Duodenal mucosa (tissue), 2 donors: Measurements from ENCODE around the gene SHLD1.
"Not testable (repeated sequence)": the region's sequence is repeated elsewhere in the genome, so short reads cannot be mapped to it uniquely, and the experiment has no call there.

Experiments
- H3K27ac ChIP-seq: one replicate; pipeline ENCODE4 v1.7.0; 2013; ENCODE audit warnings: low read depth, low read length
- H3K27me3 ChIP-seq, 2 donors: one replicate each; pipeline ENCODE4 v1.7.0; 2013; ENCODE audit warnings: low read length in 2 of 2, control low read depth in 1 of 2; ENCODE audit not compliant: insufficient read depth in 2 of 2, control insufficient read depth in 1 of 2
- H3K36me3 ChIP-seq, 2 donors: one replicate each; pipeline ENCODE4 v1.7.0; 2013; ENCODE audit warnings: low read length in 2 of 2, control low read depth in 1 of 2; ENCODE audit not compliant: insufficient read depth in 2 of 2, control insufficient read depth in 1 of 2
- H3K4me1 ChIP-seq, 2 donors: one replicate each; pipeline ENCODE4 v1.7.0; 2013; ENCODE audit warnings: low read length in 2 of 2, control low read depth in 1 of 2; ENCODE audit not compliant: insufficient read depth in 2 of 2, control insufficient read depth in 1 of 2
- H3K4me3 ChIP-seq, 2 donors: one replicate each; pipeline ENCODE4 v1.7.0; 2013; ENCODE audit warnings: low read length in 2 of 2, low read depth in 1 of 2
- H3K9ac ChIP-seq, 2 donors: one replicate each; pipeline ENCODE4 v1.7.0; 2013; ENCODE audit warnings: low read length in 2 of 2, low read depth in 1 of 2
- H3K9me3 ChIP-seq, 2 donors: one replicate each; pipeline ENCODE4 v1.7.0; 2013; ENCODE audit warnings: low read length in 2 of 2, control low read depth in 1 of 2; ENCODE audit not compliant: control insufficient read depth in 1 of 2

SHLD1 gene

DNA sequence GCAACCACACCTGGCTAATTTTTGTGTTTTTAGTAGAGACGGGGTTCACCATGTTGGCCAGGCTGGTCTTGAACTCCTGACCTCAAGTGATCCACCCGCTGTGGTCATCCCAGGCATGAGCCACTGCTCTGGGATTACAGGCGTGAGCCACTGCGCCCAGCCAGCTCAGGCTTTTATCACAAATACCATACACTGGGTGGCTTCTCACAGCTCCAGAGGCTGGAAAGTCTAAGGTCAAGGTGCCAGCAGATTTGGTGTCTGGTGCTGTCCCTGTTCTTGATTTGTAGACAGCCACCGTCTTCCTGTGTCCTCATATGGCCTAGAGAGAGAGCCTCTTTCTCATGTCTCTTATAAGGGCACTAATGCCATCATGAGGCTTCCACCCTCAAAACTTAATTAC, 25.9 kb downstream of the SHLD1 start:
- Histone ChIP-seq H3K9ac (no peak overlapping the region), H3K27ac (no peak overlapping the region), H3K4me1 (peaks cover 11 to 16% of the 10 kb centered on the region in 2 donors), H3K9me3 (no peaks in the 10 kb centered on the region), H3K27me3 (no peaks in the 10 kb centered on the region), H3K36me3 (peaks cover 0 to 19% of the 10 kb centered on the region in 2 donors), H3K4me3 (no peak overlapping the region)

DNA sequence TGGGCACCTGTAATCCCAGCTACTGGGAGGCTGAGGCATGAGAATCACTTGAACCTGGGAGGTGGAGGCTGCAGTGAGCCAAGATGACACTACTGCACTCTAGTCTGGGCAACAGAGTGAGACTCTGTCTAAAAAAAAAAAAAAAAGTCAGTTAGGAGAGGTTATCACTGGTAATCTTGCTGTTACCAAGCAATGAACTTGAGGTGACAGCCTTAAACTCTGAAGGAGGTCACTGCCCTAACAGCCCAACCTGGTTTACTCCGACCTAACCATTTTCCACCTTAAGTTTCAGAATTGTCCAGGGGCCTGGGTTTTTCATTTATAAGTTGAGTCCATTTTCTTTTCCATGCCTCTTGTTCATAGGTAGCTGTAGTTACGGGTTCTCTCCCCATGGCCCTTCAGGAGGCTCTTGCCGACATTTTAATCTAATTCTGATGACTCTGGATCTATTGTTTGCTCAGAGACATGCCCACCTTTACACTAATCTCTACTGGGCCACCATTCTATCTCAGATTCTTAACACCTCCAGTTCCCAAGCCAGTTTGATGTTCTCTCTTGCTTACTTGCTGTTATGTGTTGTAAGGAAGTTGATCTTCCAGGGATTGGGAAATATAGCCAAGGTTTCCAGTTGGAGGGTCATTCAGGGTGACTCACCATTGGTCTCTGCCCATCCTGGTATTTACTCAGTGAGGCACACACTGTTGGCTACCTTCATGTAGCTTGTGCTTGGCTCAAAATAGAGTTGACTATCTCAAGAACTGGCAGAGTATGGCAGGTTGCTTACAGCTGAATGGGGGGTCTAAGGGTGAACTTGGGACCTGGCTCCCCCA, 29.1 kb downstream of the SHLD1 start:
- H3K27ac ChIP-seq = no peak overlapping the region
- H3K36me3 ChIP-seq = peaks cover 0 to 3% of the 10 kb centered on the region in 2 donors
- no peaks in the 10 kb centered on the region for H3K27me3 ChIP-seq
- H3K9ac ChIP-seq = no peak overlapping the region
- H3K4me1 ChIP-seq = peaks cover 18 to 29% of the 10 kb centered on the region in 2 donors
- H3K9me3 ChIP-seq = no peaks in the 10 kb centered on the region
- no peak overlapping the region for H3K4me3 ChIP-seq

DNA sequence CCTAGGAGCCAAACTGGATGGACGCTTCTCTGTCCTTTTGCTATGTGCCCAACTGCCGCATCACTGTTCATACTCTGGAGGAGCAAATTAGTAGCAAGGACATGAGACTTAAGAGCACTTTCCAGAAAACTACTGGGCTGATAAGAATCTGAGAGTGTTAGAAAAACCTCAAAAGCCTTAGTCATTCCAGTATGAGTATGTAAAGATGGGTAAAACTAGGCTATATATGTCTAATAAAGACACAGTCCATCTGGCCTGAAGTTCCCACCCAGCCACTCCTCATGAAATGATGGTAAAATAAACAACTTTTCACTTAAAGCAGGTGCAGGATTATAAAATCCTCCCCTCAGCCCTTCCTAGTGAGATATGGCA, 30.6 kb downstream of the SHLD1 start:
- Histone ChIP-seq H3K27me3 (no peaks in the 10 kb centered on the region), H3K4me1 (peaks cover 18 to 38% of the 10 kb centered on the region in 2 donors), H3K9me3 (no peaks in the 10 kb centered on the region), H3K9ac (peak overlapping the region in 1 of 2 donors; percentile 15), H3K4me3 (no peak overlapping the region), H3K36me3 (no peaks in the 10 kb centered on the region), H3K27ac (no peak overlapping the region)

DNA sequence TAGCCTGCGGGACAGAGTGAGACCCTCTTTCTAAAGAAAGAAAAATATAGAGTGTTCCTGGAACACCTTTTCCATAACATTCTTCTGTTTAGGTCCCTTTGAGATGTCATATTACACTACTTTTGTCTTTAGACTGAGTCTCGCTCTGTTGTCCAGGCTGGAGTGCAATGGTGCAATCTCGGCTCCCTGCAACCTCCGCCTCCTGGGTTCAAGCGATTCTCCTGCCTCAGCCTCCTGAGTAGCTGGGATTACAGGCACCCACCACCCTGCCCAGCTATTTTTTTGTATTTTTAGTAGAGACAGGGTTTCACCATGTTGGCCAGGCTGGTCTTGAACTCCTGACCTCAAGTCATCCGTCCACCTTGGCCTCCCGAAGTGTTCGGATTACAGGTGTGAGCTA, 31.2 kb downstream of the SHLD1 start:
- H3K9me3 ChIP-seq, H3K27me3 ChIP-seq, H3K9ac ChIP-seq, H3K27ac ChIP-seq, H3K4me3 ChIP-seq, H3K36me3 ChIP-seq: not testable (repeated sequence)
- H3K4me1 ChIP-seq = peaks cover 18 to 38% of the 10 kb centered on the region in 2 donors

DNA sequence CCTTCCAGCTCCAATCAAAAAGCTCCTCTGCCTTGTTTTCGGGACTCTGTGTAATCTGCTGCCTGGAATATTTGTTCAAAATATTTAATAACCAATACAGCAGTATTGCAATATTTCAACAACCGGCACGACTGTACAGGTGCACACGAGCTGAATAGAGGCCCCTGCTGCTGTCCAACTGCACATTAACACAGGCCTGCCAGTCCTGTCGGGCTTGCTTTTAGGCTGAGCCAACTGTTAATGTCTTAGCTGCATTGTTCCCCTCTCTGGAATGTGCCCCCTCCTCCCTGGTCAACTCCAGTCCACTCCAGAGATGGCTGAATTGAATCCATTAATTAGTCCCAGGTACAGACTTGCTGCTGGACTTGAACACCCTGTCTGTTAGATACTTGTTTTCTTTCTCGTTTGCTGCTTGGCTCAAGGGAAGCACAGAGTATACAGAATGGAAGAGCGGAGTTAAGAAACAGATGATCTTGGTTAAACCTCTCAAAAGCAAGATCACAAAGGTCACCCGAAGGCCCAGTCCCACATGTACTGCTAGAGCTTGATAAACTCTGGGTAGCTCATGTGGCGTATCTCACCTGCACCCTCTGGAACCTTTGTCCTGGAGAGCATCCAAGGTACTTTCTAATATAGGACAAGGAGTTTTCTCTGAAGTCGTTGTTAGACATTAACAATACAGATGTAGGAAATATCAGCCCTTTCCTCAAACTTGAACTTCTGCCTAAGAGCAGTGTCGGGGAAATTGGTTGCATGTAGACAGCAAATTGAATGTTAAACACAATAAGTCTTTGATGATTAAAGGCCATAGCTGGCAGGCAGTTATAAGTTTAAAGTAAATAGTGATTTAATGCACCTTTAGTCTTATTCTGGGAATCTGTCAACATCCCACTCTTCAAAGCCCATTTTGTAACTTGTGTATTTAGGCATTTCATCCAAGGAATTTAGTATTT, 31.9 kb downstream of the SHLD1 start:
- Histone ChIP-seq H3K9ac (no peak overlapping the region), H3K4me3 (no peak overlapping the region), H3K27me3 (no peaks in the 10 kb centered on the region), H3K9me3 (no peaks in the 10 kb centered on the region), H3K27ac (no peak overlapping the region), H3K4me1 (peaks cover 23 to 38% of the 10 kb centered on the region in 2 donors), H3K36me3 (no peaks in the 10 kb centered on the region)

DNA sequence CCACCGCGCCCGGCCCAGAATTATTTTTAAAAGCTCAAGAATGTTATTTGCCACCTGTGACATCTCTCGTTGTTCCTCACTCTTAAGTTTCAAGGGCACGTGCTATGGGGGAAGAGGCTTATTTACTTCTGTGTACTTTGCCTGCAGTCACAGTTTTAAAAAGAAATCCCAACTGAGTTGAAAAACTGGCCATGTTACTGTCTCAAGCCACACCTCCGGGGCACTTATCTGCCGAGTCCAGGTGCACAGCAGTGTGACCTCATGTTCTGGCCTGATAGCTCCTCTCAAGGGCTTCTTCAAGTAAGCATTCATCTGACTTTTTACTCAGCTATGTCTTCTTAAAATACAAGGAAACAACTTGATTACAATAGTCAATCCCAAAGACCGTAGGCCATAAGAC, 34.5 kb downstream of the SHLD1 start:
- Histone ChIP-seq H3K4me3 (peak overlapping the region in 1 of 2 donors; percentile 7), H3K27ac (no peak overlapping the region), H3K4me1 (peaks cover 26 to 38% of the 10 kb centered on the region in 2 donors), H3K27me3 (no peaks in the 10 kb centered on the region), H3K9ac (no peak overlapping the region), H3K36me3 (no peaks in the 10 kb centered on the region), H3K9me3 (no peaks in the 10 kb centered on the region)

DNA sequence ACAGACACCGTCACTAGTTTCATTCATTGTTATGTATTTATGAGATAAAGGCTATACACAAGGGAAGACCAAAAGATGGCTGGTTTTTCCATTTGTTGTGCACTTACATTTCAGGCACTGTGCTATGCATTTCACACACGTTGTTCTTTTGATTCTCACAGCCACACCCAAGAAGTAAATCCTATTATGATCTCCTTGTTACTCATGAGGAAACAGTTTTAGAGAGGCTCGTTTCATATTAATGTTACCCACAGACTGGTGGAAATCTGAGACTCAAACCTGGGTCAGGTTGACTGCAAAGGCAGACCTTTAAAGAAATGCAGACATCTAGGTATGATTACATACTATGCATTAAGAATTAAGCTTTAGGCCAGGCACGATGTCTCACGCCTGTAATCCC, 34.9 kb downstream of the SHLD1 start:
- no peaks in the 10 kb centered on the region for H3K9me3 ChIP-seq
- H3K27me3 ChIP-seq = no peaks in the 10 kb centered on the region
- no peaks in the 10 kb centered on the region for H3K36me3 ChIP-seq
- H3K4me3 ChIP-seq = no peak overlapping the region
- no peak overlapping the region for H3K9ac ChIP-seq
- peaks cover 24 to 36% of the 10 kb centered on the region in 2 donors for H3K4me1 ChIP-seq
- H3K27ac ChIP-seq = no peak overlapping the region

DNA sequence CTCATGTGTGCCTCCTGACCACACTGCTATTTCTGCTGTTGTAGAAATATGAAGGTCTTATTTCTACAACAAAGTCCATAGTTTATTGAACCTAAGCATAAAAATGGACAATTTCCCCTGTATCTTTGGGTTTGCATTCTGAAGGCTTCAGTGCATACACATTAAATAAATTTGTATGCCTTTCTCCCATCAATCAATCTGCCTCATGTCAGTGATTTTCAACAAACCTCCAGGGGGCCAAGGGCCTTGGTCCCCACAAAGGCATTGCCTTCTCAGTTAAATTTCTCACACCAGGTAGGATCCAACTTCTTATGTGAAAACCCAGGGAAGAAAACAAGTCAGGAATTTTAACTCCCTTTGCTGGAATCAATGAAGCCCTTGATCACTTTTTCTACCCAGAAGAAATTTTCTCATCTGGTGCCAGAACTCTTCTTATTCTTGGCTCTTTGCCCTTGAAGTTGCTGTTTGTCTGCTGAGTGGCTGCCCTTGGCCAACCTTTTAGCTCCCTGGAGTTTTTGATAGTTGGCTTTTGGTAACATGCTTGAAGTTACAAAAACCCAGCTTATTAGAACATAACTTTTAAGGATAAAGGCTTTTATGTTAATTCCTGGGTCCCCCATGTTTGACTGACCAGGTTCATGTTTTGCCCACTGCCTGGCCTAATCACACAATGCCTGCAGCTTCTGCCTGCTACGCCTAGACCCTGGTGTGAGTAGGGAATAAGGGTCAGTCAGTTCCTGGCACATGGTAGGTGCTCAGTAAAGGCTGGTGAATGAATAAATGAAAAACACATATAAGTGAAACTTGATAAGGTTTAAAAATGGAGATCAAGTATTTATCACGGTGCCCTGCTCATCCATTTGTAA, 37.0 kb downstream of the SHLD1 start:
- Histone ChIP-seq H3K27me3 (no peaks in the 10 kb centered on the region), H3K9ac (no peak overlapping the region), H3K4me3 (no peak overlapping the region), H3K9me3 (no peaks in the 10 kb centered on the region), H3K4me1 (peaks cover 8 to 20% of the 10 kb centered on the region in 2 donors), H3K27ac (no peak overlapping the region), H3K36me3 (no peaks in the 10 kb centered on the region)

DNA sequence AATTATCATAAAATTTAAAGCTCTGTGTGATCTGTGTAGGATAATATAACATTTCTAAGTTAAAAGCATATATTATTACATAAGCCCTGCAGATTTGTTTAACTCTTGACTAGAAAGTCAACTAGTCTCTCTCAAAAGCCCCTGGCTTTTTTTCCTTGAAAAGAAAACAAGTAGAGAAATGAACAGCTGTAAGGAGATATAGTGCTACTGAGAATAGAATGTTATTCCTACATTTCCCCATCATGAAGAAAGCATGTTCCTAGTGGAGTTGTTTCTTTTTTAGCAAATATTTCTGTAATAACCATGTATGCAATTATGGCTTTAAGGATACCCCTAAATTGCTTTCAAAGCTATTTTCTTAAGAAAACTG, 37.6 kb downstream of the SHLD1 start:
- Histone ChIP-seq H3K9ac (no peak overlapping the region), H3K27ac (no peak overlapping the region)

More for the DNA sequence above, 37.6 kb downstream of the SHLD1 start:
- Histone ChIP-seq H3K27me3 (no peaks in the 10 kb centered on the region), H3K4me1 (peaks cover 8 to 16% of the 10 kb centered on the region in 2 donors), H3K36me3 (no peaks in the 10 kb centered on the region), H3K4me3 (no peak overlapping the region), H3K9me3 (no peaks in the 10 kb centered on the region)
